GM18861 (cell line): ENCODE data around the gene BHLHA9.
"Not testable (repeated sequence)": the region's sequence is repeated elsewhere in the genome, so short reads cannot be mapped to it uniquely, and the experiment has no call there.

Experiments used
- ATAC-seq: cut with Tn5 transposase; IDR thresholded peaks from one replicate; pipeline ENCODE4 v1.9.1; 2021; ENCODE audit not compliant: unreplicated experiment

Gene BHLHA9

GRCh38 chr17:1270210-1271029 lies at the start of gene BHLHA9:
Gene BHLHA9 (plus strand): TSS chr17:1270444. CDS start chr17:1270564, 120 bp downstream.
- ATAC-seq = no peak

- no peak for ATAC-seq
Observed at GRCh38 chr17:1221209-1221608, 49.0 kb upstream of the BHLHA9 start.

GRCh38 chr17:1222321-1222720 lies 47.9 kb upstream of the BHLHA9 start:
- ATAC-seq = no peak

GRCh38 chr17:1223662-1224061 lies 46.6 kb upstream of the BHLHA9 start:
- ATAC-seq = no peak

GRCh38 chr17:1224330-1224729 lies 45.9 kb upstream of the BHLHA9 start:
- ATAC-seq = no peak

GRCh38 chr17:1226308-1226707 lies 43.9 kb upstream of the BHLHA9 start:
- ATAC-seq = no peak

GRCh38 chr17:1227365-1227764 lies 42.9 kb upstream of the BHLHA9 start:
- ATAC-seq = no peak

- no peak for ATAC-seq
Observed at GRCh38 chr17:1227917-1228780, 42.1 kb upstream of the BHLHA9 start.

GRCh38 chr17:1228781-1229348 lies 41.4 kb upstream of the BHLHA9 start:
- no peak for ATAC-seq

- no peak for ATAC-seq
Observed at GRCh38 chr17:1229349-1229899, 40.8 kb upstream of the BHLHA9 start.

- no peak for ATAC-seq
Observed at GRCh38 chr17:1229900-1230501, 40.2 kb upstream of the BHLHA9 start.

GRCh38 chr17:1231456-1231855 lies 38.8 kb upstream of the BHLHA9 start:
- no peak for ATAC-seq

- ATAC-seq = no peak
Observed at GRCh38 chr17:1232331-1232730, 37.9 kb upstream of the BHLHA9 start.

GRCh38 chr17:1232786-1233185 lies 37.5 kb upstream of the BHLHA9 start:
- ATAC-seq = no peak

- no peak for ATAC-seq
Observed at GRCh38 chr17:1234455-1234854, 35.8 kb upstream of the BHLHA9 start.

GRCh38 chr17:1237471-1237870 lies 32.8 kb upstream of the BHLHA9 start:
- no peak for ATAC-seq

GRCh38 chr17:1239210-1239609 lies 31.0 kb upstream of the BHLHA9 start:
- no peak for ATAC-seq

- ATAC-seq = not testable (repeated sequence)
Observed at GRCh38 chr17:1240426-1240825, 29.8 kb upstream of the BHLHA9 start.

- ATAC-seq = no peak
Observed at GRCh38 chr17:1241929-1242328, 28.3 kb upstream of the BHLHA9 start.

GRCh38 chr17:1244606-1245012 lies 25.6 kb upstream of the BHLHA9 start:
- ATAC-seq = no peak
